Left ventricle myocardium superior (tissue), 1 donor: ENCODE data around the gene MN1. TPM values are rescaled to one million over a fixed set of nuclear protein-coding genes. Genes with fewer than 3 reads are reported as not detected.

Experiments
- ATAC-seq: fragments of 200-7000 bp; cut with Tn5 transposase; one replicate; pipeline ENCODE4 v1.9.1; 2020; ENCODE audit warnings: mild to moderate bottlenecking, moderate library complexity
- DNase-seq: peaks from one replicate; pipeline ENCODE4 v3.0.0-alpha.2; 2020
- intact Hi-C: fragments of 100-400 bp; cut with micrococcal nuclease; formaldehyde crosslinking; loops from one replicate; pipeline ENCODE4 v1.11.0; 2022
- total RNA-seq: library from RNA; stranded (reverse); fragmentation: NEBNext Ultra II Directional; extraction: Animal tissue kit (Norgen Biotek cat#: 25700); gene quantifications from one replicate; pipeline ENCODE4 v1.2.1, GENCODE V29; 2021
- donor health status: DM: no; HTN: yes; CAD: no; lungs with severe emphysema.

The MN1 gene
- total RNA-seq, 1 donor from 2014 or later: 5.3 TPM

- intact Hi-C loops: no loop called here
- no peak for ATAC-seq
- DNase-seq: no peak
Observed at GRCh38 chr22:27727673-27728451, 73.7 kb downstream of the MN1 start.

GRCh38 chr22:27726686-27727449 lies 74.7 kb downstream of the MN1 start:
- DNase-seq (peak; percentile 77), ATAC-seq (peak; percentile 96)
- intact Hi-C loops: no loop called here

DNA sequence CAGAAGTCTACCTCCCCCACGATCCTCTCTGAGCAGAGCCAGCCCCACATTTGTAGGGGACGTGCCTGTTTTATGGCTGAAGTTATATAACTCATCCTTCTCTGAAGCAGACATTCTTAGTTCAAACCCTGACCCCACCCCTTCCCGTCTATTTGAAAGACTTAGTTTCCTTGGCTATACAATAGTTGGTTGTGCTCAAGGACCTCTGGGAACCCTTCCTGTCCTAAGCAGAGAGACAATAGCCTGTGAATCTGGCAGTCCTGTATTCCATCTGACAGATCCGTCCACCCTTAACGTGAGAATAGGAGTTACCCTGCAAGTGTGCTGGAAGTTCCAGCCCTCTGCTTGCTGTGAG lies 75.2 kb downstream of the MN1 start:
- ATAC-seq: peak; percentile 66
- intact Hi-C loops: no loop called here
- DNase-seq: no peak

DNA sequence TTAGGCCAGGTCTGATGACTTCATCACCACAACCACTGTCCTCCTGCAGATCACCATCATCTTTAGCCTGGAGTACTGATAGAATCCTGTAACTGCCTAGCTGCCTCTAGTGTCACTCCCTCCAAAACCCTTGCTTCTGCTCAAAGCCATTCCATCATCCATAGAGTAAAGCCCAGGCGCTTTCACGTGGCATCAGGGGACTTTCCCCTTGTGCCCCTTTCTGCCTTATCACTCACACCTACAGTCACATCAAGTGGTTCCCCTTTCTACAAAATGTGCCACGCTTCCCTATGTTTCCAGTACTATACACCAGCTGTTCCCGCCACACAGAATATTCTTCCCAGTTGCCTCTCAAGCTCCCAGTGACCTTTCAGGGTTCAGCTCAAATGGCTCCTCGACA lies 75.9 kb downstream of the MN1 start:
- DNase-seq (no peak), ATAC-seq (no peak)
- intact Hi-C loops: no loop called here

DNA sequence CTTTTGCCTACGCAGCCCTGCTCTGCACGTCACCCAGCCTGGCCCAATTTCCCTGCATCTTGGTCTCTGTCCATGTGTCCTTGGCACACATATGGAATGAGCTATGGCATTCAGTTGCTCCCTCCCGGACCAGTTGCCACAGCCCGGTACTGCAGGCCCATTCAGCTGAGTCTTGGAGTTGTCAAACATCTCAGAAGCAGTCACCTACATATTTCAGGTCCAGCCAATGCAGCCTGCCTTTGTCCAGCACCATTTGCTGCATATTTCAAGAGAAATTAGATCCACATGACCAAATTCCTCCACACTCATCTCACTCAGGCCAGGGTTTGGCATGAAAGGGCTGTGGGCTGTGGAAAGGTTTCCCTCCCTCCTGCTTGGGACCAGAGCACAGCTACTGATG lies 76.8 kb downstream of the MN1 start:
- intact Hi-C loops: no loop called here
- ATAC-seq (no peak), DNase-seq (no peak)

GRCh38 chr22:27724157-27724556 lies 77.4 kb downstream of the MN1 start:
- DNase-seq: no peak
- intact Hi-C loops: no loop called here
- ATAC-seq: no peak

DNA sequence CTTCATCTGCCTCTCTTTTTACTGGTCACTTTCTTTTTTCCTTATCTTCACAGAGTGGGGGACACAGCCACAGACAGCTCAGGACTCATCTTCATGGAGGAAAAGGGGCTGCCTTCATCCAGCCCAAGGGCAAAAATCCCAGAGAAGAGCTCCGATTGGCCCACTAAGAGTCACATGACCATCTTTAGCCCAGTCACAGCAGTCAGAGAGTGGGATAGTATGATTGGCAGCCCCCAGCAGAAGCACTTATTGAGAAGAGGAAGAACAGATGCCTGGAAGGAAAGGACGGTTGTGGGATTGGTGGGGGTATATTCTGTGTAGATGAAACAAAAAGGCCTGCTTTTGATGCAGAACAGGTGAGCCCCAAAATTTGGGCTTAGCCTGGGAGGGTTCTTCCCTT lies 77.8 kb downstream of the MN1 start:
- intact Hi-C loops: no loop called here
- ATAC-seq (no peak), DNase-seq (no peak)

- DNase-seq (no peak), ATAC-seq (no peak)
- intact Hi-C loops: no loop called here
Observed at GRCh38 chr22:27723158-27723557, 78.4 kb downstream of the MN1 start.

DNA sequence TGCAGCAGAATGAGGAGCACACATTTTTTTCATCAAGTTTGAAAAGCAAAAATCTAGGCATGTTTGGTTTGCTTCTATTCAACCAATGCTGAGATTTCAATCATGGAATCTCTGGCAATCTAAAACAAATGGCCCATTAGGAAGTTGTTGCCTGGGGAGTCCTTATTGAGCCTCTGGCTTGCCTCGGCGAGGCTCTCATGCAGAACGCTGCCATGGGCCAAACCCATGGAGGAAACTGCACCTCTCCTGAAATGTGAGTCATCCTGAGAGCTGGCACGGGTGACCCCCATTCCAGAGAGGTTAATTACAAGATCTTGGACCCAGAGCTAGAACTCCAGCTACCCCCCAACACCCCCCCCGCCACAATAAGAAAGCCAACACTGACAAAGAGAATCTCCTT lies 80.7 kb downstream of the MN1 start:
- no peak for DNase-seq

GRCh38 chr22:27719535-27720227 lies 81.9 kb downstream of the MN1 start:
- DNase-seq (no peak), ATAC-seq (peak; percentile 38)
- intact Hi-C loops: no loop called here

More for the DNA sequence above, 80.7 kb downstream of the MN1 start:
- ATAC-seq: no peak
- intact Hi-C loops: no loop called here

- intact Hi-C loops: no loop called here
- no peak for ATAC-seq
- DNase-seq: no peak
Observed at GRCh38 chr22:27719036-27719347, 82.6 kb downstream of the MN1 start.

GRCh38 chr22:27718186-27719035 lies 83.1 kb downstream of the MN1 start:
- intact Hi-C loops: no loop called here
- peak; percentile 95 for ATAC-seq

DNA sequence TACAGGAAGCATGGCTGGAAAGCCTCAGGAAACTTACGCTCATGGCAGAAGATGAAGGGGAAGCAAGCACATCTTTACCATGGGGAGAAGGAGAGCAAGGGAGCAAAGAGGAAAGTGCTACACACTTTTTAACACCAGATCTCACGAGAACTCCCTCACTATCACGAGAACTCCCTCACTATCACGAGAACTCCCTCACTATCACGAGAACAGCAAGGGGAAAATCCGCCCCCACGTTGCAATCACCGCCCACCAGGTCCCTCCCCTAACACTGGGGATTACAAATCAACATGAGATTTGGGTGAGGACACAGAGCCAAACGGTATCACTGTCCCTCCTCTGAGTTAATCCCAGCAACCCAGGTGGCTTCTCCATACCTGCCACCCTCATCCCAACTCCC lies 84.5 kb downstream of the MN1 start:
- ATAC-seq (no peak), DNase-seq (no peak)
- intact Hi-C loops: no loop called here

More at GRCh38 chr22:27718186-27719035, 83.1 kb downstream of the MN1 start:
- DNase-seq: peak; percentile 78

DNA sequence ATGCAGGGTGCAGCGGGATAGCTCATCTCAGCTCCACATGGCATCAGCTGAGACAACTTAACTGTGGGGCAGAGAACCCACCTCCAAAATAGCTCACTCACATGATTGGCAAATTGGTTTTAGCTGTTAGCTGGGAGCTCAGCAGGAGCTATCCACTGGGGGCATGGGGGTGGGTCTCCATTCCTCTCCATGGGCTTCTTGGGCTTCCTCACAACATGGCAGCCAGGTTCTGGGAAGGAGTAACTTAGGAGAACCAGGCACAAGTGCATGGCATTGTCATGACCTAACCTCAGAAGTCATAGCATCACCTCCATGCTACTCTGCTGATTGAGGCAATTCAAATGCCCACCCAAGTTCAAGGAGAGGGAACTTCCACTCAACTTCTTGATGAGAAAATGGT lies 85.5 kb downstream of the MN1 start:
- ATAC-seq (no peak), DNase-seq (no peak)
- intact Hi-C loops: no loop called here

DNA sequence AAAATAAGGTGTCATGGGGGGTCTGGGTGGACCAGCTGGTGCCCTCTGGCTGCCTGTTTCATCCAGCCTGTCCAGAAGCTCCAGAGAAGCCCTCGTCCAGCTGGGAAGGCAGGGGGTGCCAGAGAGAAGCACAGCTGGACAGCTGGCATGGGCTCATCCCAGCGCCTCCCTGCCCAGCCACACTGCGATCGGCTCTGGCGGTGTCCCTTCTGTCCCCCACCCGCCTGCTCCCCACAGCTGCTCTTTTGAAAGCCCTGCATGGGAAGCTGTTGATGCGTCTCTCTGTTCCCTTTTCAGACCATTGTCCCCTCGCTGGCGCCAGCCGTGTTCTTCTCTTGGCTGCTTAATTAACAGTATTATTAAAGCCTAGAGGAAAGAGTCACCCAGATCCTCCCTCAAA lies 86.5 kb downstream of the MN1 start:
- DNase-seq: no peak
- intact Hi-C loops: no loop called here
- ATAC-seq: no peak

DNA sequence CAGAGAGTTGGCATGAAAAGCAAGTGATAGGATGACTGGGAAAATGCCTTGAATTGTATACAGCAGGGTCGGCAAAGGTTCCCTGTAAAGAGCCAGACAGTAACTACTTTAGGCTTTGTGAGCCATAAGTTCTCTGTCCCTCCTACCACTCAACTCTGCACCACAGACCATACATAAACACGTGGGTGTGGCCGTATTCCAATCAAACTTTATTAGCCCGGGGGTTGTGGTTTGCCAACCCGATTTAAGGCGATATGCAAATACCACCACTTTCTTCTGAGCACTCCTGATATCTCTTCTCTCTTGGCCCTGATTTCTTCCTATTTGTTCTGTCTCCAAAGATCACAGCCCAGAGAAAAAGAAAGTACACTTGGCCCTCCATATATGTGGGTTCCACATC lies 87.5 kb downstream of the MN1 start:
- no peak for ATAC-seq
- intact Hi-C loops: no loop called here
- DNase-seq: no peak

- ATAC-seq: no peak
- DNase-seq: no peak
- intact Hi-C loops: no loop called here
Observed at GRCh38 chr22:27713461-27713860, 88.1 kb downstream of the MN1 start.

DNA sequence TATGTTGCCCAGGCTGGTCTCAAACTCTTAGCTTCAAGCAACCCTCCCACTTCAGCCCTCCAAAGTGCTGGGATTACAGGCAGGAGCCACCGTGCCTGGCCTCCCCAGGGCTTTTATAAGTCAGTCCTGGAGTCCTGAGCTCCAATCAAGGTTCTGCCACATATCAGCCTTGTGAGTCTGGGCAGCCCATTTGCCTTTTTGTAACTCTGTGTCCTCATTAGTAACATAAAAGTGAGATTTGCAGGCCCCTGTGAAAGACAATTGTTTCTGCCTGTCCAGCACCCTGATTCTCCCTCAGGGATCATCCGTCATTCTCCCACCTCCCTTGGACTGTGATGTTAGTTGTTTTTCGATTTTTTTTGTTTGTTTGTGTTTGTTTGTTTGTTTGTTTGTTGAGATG lies 89.8 kb downstream of the MN1 start:
- DNase-seq (no peak), ATAC-seq (no peak)
- intact Hi-C loops: no loop called here

- ATAC-seq (no peak), DNase-seq (no peak)
- intact Hi-C loops: no loop called here
Observed at GRCh38 chr22:27711012-27711411, 90.5 kb downstream of the MN1 start.
